Activated CD8-positive, alpha-beta memory T cell treated with anti-CD3 and anti-CD28 coated beads, Interleukin-2, amount 10 ng/mL, durations not matched to agents 7 days and 5 days (primary cell): ENCODE data around the gene RPS24. TPM values are rescaled to one million over a fixed set of nuclear protein-coding genes. Genes with fewer than 3 reads are reported as not detected.

Experiments used
- ATAC-seq: fragments of 150-1000 bp; cut with Tn5 transposase; one replicate; pipeline ENCODE4 v1.10.0; 2021; ENCODE audit warnings: moderate library complexity
- CTCF ChIA-PET: fragments of 350-600 bp; sonication (Branson Sonifier 250); formaldehyde crosslinking; loops from one replicate; lab custom pipeline; 2021; ENCODE audit warnings: antibody characterized with exemption; lab: Charles Lee
- DNase-seq: peaks from one replicate; pipeline ENCODE4 v3.0.0-alpha.2; 2020
- H3K27ac Mint-ChIP-seq: one replicate; pipeline ENCODE4 v1.8.0; 2021; ENCODE audit warnings: mild to moderate bottlenecking, mixed read lengths
- H3K27me3 Mint-ChIP-seq: one replicate; pipeline ENCODE4 v1.8.0; 2021; ENCODE audit warnings: mixed read lengths
- H3K36me3 Mint-ChIP-seq: one replicate; pipeline ENCODE4 v1.8.0; 2021; ENCODE audit warnings: mild to moderate bottlenecking, mixed read lengths
- H3K4me1 Mint-ChIP-seq: one replicate; pipeline ENCODE4 v1.8.0; 2021; ENCODE audit warnings: mixed read lengths
- H3K4me3 Mint-ChIP-seq: one replicate; pipeline ENCODE4 v1.8.0; 2021; ENCODE audit warnings: mild to moderate bottlenecking, moderate library complexity, mixed read lengths
- H3K9me3 Mint-ChIP-seq: one replicate; pipeline ENCODE4 v1.8.0; 2022; ENCODE audit warnings: low read depth, mixed read lengths
- total RNA-seq, 2 experiments: library from RNA; stranded (reverse); gene quantifications; one replicate each; pipeline ENCODE4 v1.2.3, GENCODE V29; 2021

Gene RPS24
- total RNA-seq, 2 experiments from 2014 or later = 1,245 to 1,320 TPM

DNA sequence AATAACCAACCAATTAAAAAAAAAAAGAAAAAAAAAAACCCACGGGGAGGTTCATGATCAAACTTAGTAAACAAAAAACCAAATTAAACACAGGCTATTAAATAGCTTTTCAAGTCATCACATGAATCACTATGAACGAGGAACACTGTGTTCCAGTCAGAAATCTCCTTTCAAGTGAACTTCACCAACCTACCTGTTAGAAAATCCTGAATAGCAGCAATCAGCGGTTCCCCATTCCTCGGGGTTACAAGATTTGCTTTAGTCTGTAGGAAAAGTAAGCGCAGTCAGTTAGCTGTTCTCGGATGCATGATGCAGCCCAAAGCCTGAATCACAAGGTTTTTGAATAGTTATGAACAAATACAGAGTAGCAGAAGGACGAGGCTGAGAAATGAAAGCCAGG, 23.4 kb upstream of the RPS24 start:
- Mint-ChIP-seq H3K9me3 (no peaks in the 10 kb centered on the region), H3K36me3 (peaks cover 48% of the 10 kb centered on the region), H3K4me3 (no peak overlapping the region), H3K4me1 (no peaks in the 10 kb centered on the region), H3K27me3 (no peaks in the 10 kb centered on the region), H3K27ac (no peak overlapping the region)
- CTCF ChIA-PET = no interaction called here
- no peak for ATAC-seq
- no peak for DNase-seq

DNA sequence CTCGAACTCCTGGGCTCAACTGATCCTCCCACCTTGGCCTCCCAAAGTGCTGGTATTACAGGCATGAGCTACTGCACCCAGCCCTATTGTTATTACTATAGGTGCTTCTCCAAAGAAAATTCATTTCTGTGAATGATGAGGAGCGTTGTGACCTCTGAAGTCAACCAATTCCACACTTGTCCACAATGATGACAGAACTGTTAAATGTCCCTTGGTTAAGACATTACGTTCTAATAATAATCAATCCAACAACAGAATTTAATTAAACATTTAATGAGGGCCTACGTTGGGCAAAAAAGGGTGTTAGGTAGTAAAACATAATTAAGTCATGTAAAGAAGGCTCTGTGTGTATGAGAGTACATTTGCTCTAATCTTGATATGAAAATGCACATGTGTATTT, 22.6 kb upstream of the RPS24 start:
- Mint-ChIP-seq H3K36me3 (peaks cover 44% of the 10 kb centered on the region), H3K27me3 (no peaks in the 10 kb centered on the region), H3K27ac (no peak overlapping the region), H3K9me3 (no peaks in the 10 kb centered on the region), H3K4me1 (no peaks in the 10 kb centered on the region), H3K4me3 (no peak overlapping the region)
- CTCF ChIA-PET = no interaction called here
- ATAC-seq (no peak), DNase-seq (no peak)

DNA sequence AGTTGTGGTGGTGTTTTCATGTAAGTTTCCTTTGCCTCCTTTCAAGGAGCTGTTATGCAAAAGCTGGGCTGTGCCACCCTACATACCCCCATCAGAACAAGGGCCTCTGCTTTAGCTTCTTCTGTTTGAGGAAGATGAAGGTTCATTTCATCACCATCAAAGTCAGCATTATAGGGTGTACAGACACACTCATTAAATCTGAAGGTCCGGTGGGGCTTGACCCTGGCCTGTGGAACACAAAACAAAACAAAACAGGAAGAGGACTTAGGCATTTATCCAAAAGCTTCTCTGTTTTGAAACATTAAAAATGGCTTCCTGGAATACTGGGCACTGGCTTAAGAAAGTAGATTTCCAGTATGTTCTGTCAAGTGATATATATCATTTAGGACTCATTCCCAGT, 20.1 kb upstream of the RPS24 start:
- ATAC-seq = no peak
- no peak overlapping the region for H3K27ac Mint-ChIP-seq
- no peaks in the 10 kb centered on the region for H3K4me1 Mint-ChIP-seq
- H3K9me3 Mint-ChIP-seq = no peaks in the 10 kb centered on the region
- peaks cover 38% of the 10 kb centered on the region for H3K36me3 Mint-ChIP-seq
- no peak for DNase-seq
- H3K4me3 Mint-ChIP-seq = no peak overlapping the region
- CTCF ChIA-PET = no interaction called here
- H3K27me3 Mint-ChIP-seq = no peaks in the 10 kb centered on the region

DNA sequence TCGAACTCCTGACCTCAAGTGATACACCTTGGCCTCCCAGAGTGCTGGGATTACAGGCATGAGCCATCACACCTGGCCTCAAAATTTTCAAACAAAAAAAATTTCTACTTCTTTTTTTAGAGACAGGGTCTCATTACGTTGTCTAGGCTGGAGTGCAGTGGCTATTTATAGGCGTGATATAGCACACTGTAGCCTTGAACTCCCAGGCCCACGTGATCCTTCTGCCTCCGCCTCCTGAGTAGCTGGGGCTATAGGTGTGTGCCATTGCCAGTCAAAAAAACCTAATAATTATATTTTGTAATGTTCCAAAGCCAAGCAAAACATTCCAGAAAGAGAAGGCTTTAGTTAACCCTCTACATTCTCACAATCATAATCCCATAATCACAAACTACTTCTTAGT, 18.1 kb upstream of the RPS24 start:
- no peak for ATAC-seq
- peaks cover 36% of the 10 kb centered on the region for H3K36me3 Mint-ChIP-seq
- DNase-seq = no peak
- CTCF ChIA-PET = interaction anchor here (1.2 kb wide), 1 partner anchor 32 kb away, joined by 3 read pairs; no protein-coding TSS in a partner anchor
- H3K27me3 Mint-ChIP-seq = no peaks in the 10 kb centered on the region
- H3K9me3 Mint-ChIP-seq = no peaks in the 10 kb centered on the region
- no peak overlapping the region for H3K4me3 Mint-ChIP-seq
- no peak overlapping the region for H3K27ac Mint-ChIP-seq
- no peaks in the 10 kb centered on the region for H3K4me1 Mint-ChIP-seq

DNA sequence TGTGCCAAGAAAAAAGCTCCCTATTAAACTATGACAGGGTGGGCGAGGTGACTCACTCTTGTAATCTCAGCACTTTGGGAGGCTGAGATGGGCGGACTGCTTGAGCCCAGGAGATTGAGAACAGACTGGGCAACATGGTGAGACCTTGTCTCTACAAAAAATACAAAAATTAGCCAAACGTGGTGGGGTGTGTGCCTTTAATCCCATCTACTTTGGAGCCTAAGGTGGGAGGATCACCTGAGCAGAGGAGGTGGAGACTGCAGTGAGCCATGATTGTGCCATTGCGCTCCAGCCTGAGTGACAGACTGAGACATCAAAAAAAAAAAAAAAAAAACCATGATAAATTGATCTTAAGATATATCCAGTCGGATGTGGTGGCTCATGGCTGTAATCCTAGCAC, 15.8 kb upstream of the RPS24 start:
- H3K27me3 Mint-ChIP-seq = no peaks in the 10 kb centered on the region
- ATAC-seq (no peak), DNase-seq (no peak)
- H3K4me1 Mint-ChIP-seq = peaks cover 4% of the 10 kb centered on the region
- H3K9me3 Mint-ChIP-seq = no peaks in the 10 kb centered on the region
- H3K27ac Mint-ChIP-seq = no peak overlapping the region
- H3K36me3 Mint-ChIP-seq = peaks cover 51% of the 10 kb centered on the region
- CTCF ChIA-PET = interaction anchor here (1.1 kb wide), 1 partner anchor 12 kb away, joined by 5 read pairs; no protein-coding TSS in a partner anchor
- no peak overlapping the region for H3K4me3 Mint-ChIP-seq

DNA sequence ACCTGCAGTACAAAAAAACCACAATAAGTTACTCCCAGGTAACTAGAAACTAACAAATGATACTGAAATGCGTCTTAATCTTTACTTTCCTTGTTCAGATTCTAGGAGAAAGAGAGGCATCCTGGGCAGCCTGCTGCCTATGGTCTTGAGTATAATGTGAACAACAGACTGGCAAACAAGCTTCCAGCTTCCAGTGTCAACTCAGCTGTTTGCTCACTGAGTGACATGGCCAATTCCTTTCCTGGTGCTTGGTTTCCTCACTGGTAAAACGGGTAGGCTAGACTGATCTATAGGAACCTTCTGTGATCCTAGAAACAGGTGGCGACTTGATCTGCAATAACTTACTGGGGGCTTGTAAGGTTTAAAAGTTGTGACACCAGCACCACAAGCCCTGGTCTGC, 14.4 kb upstream of the RPS24 start:
- Mint-ChIP-seq H3K4me1 (peaks cover 4% of the 10 kb centered on the region), H3K27ac (no peak overlapping the region), H3K9me3 (no peaks in the 10 kb centered on the region), H3K36me3 (peaks cover 49% of the 10 kb centered on the region), H3K27me3 (no peaks in the 10 kb centered on the region), H3K4me3 (no peak overlapping the region)
- no peak for DNase-seq
- CTCF ChIA-PET = no interaction called here
- no peak for ATAC-seq

DNA sequence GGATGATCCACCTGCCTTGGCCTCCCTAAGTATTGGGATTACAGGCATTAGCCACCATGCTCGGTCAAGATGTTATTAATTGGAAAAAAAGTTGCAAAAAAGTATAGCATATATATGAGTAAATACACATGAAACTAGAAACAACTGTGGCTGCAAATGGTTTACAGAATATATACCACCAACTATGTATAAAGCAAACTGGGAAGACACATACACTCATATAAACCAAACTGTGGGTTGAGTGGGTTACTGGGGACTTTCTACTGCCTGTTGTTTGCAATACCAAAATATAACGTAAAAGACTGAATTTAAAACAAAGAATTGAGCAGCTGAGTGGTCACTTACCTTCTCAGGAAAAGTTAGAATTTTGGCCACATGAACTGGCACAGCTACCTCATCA, 12.5 kb upstream of the RPS24 start:
- DNase-seq (no peak), ATAC-seq (no peak)
- peaks cover 55% of the 10 kb centered on the region for H3K36me3 Mint-ChIP-seq
- CTCF ChIA-PET = interaction anchor here (1.9 kb wide), 1 partner anchor 8 kb away, joined by 6 read pairs; the partner anchor contains the start of gene POLR3A
- no peak overlapping the region for H3K27ac Mint-ChIP-seq
- H3K9me3 Mint-ChIP-seq = no peaks in the 10 kb centered on the region
- H3K4me3 Mint-ChIP-seq = no peak overlapping the region
- peaks cover 4% of the 10 kb centered on the region for H3K4me1 Mint-ChIP-seq
- H3K27me3 Mint-ChIP-seq = no peaks in the 10 kb centered on the region

DNA sequence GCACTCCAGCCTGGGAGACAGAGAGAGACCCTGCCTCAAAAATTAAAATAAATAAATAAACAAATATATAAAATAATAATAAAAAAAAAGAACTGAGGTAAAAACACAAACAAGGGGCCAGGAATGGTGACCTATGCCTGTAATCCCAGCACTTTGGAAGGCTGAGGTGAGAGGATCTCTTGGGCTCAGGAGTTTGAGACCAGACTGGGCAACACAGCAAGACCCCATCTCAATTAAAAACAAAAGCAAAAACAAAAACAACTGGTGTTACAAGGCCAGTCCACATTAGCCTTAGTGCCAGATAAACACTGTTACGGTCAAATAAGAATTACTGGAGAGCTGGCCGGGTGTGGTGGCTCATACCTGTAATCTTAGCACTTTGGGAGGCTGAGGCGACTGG, 9.9 kb upstream of the RPS24 start:
- peaks cover 51% of the 10 kb centered on the region for H3K36me3 Mint-ChIP-seq
- peaks cover 21% of the 10 kb centered on the region for H3K4me1 Mint-ChIP-seq
- H3K9me3 Mint-ChIP-seq = no peaks in the 10 kb centered on the region
- CTCF ChIA-PET = no interaction called here
- no peaks in the 10 kb centered on the region for H3K27me3 Mint-ChIP-seq
- ATAC-seq (no peak), DNase-seq (no peak)
- H3K4me3 Mint-ChIP-seq = no peak overlapping the region
- no peak overlapping the region for H3K27ac Mint-ChIP-seq

DNA sequence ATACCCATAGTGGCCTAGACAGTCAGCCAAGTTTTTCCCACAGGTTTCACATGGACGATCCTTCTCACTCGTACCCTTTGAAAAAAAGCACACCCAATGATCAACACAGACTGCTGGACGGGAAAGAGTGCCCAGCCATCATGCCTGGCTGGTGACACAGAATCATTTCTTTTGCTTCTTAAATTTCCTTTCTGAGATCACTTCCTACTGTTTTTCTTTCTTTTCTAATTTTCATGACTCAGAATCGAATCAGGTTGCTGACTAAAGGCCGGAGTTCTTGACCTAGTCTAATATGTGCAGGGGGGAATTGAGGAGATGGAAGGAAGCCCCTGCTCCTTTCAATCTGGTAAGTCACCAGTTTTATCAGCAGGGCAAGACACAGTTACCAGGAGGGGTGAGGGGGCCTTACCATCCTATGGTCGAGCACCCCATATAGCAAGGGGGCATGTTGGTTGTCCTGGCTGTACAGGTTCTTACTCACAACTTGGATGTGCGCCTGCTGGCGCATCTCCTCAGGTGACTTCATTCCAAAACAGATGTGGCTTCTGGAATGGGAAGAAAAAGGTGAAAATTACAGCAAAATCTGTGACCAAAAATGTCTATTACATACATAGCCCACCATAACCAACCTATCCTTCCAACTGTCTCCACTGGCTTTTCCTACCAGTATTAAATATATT, 7.8 kb upstream of the RPS24 start:
- CTCF ChIA-PET = no interaction called here
- Mint-ChIP-seq H3K4me1 (peaks cover 35% of the 10 kb centered on the region), H3K36me3 (peaks cover 42% of the 10 kb centered on the region), H3K9me3 (no peaks in the 10 kb centered on the region), H3K27me3 (no peaks in the 10 kb centered on the region), H3K4me3 (no peak overlapping the region), H3K27ac (no peak overlapping the region)
- ATAC-seq (no peak), DNase-seq (no peak)

DNA sequence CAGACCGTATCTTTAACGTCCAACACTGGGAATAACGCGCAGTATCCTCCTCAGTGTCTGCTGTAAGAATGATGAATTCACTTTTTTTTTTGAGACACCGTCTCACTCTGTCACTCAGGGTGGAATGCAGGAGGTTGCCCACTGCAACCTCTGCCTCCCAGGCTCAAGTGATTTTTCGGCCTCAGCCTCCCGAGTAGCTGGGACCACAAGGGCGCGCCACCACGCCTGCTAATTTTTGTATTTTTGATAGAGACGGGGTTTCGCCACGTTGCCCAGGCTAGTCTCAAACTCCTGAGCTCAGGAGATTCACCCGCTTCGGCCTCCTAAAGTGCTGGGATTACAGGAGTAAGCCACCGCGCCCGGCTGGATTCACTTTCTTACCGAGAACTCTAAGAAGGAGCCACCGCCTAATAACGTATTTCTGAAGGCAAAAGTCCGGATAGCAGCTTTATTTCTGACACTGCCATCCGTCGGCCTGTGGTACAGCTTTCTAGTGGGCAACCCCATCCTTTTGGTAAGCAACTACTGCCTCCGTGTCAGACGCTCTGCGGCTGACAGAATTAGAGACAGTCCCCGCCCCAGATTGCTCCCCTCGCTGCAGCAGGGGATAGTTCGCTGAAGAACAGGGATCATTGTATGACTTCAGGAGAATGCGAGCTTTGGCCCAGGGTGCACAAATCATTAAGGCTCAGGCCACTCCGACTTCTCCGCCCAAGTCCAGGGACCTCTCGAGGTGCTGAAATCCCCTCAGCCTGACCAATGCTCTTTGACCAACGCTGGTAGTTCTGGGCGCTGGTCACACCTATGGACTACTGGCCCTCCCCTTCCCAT, 5.0 kb upstream of the RPS24 start:
- Mint-ChIP-seq H3K9me3 (no peaks in the 10 kb centered on the region), H3K27ac (peak overlapping the region; percentile 94), H3K36me3 (peaks cover 20% of the 10 kb centered on the region), H3K4me3 (peak overlapping the region; percentile 95), H3K27me3 (no peaks in the 10 kb centered on the region), H3K4me1 (peaks cover 31% of the 10 kb centered on the region)
- ATAC-seq = no peak
- peak; percentile 60 for DNase-seq
- CTCF ChIA-PET = interaction anchor here (1.5 to 1.9 kb wide), 3 partner anchors 8 to 40 kb away, joined by 3 to 8 read pairs (median 6); no protein-coding TSS in a partner anchor

DNA sequence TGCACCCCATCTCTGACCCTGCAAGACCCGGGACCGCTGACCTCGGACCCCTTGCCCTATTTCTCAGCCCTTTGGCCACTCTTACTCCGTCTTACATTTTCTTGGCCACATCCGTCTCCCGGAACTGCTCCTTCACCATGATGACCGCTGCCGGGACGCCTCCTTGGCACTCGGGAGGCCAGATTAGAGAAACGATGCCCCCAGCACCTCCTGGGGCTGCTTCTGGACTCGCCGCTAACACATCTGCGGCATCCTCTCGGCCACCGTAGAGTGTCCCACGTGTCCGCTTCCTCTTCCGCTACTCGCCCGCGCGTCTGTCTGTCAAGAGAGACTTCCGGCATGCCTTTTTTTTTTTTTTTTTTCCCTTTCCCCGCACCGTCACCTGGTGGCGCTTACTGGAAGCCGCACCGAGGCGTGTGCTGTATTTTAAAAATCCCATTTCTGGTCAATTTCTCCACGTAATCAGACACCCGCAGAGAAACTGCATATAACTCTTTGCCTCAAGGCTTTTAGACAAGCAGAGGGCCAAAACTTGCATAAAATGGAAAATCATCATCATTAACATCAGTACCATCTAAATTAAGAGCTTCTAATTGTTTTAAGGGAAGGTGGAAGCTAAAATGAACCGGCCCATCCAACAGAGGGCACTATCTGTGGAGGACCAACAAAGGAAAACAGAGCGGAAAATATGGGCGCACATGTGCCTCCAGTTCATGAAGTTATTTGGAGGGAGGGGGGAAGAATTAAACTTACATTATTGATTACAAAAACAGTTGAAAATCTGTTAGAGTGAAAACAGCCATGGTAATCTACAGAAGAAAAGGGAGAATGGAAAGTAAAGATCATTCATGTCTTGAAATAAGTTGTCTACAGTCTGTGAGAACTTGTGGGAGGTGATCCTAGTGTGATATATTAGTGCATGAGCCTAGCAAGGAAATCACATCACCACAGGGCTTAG, 4.1 kb upstream of the RPS24 start, which contains the start of gene POLR3A:
Gene POLR3A (minus strand): TSS at position 247 of the 958 bp plus-strand sequence. CDS start 108 bp downstream, at position 139.
- Mint-ChIP-seq H3K36me3 (peaks cover 19% of the 10 kb centered on the region), H3K4me3 (peak within 1 kb of the TSS; percentile 95), H3K27ac (peak within 1 kb of the TSS; percentile 94), H3K4me1 (peaks cover 31% of the 10 kb centered on the region), H3K27me3 (no peaks in the 10 kb centered on the region), H3K9me3 (no peaks in the 10 kb centered on the region)
- CTCF ChIA-PET = interaction anchor here (0.6 to 1.9 kb wide), 8 partner anchors 9 to 624 kb away, joined by 3 to 8 read pairs (median 4); partner anchors contain the start of gene DLG5
- DNase-seq (peak; percentile 95), ATAC-seq (peak; percentile 61)

DNA sequence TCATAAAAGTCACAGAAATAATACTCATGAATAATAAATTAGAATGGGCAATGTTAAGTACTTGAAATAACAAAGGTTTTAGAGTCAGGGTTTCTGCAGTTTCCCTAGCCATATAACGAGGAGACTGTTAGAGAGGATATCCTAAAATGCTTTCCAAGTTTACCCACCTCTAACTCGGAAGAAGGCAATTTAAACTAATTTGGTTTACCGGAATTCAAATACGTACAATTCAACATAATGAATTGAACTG, 351 bp upstream of the RPS24 start:
- no peaks in the 10 kb centered on the region for H3K9me3 Mint-ChIP-seq
- H3K4me1 Mint-ChIP-seq = peaks cover 53% of the 10 kb centered on the region
- CTCF ChIA-PET = no interaction called here

DNA sequence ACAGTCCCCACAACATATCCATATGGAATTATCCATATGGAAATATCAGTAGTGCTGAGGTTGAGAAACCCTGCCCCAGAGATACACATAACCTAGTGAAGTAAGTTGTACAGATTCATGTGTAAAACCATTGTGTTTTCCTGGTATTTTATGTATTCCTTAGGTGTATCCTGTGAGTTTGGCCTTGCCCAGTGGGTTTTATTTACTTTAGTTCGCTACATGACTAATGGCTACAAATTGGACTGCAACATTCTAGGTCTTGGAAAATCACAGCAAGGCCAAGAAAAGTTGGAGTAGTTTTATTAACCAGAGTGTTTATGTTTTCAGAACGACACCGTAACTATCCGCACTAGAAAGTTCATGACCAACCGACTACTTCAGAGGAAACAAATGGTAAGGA, 1.4 kb downstream of the RPS24 start:
- DNase-seq (no peak), ATAC-seq (no peak)
- H3K9me3 Mint-ChIP-seq = no peaks in the 10 kb centered on the region
- CTCF ChIA-PET = interaction anchor here (2.6 kb wide), 1 partner anchor 11 kb away, joined by 21 read pairs; no protein-coding TSS in a partner anchor
- H3K4me3 Mint-ChIP-seq = peak overlapping the region; percentile 82
- H3K27ac Mint-ChIP-seq = peak overlapping the region; percentile 64
- peaks cover 56% of the 10 kb centered on the region for H3K4me1 Mint-ChIP-seq
- no peaks in the 10 kb centered on the region for H3K27me3 Mint-ChIP-seq
- peaks cover 56% of the 10 kb centered on the region for H3K36me3 Mint-ChIP-seq

More for the DNA sequence above, 351 bp upstream of the RPS24 start:
- Mint-ChIP-seq H3K36me3 (peaks cover 41% of the 10 kb centered on the region), H3K4me3 (peak overlapping the region; percentile 82), H3K27me3 (no peaks in the 10 kb centered on the region), H3K27ac (peak overlapping the region; percentile 64)
- no peak for DNase-seq
- no peak for ATAC-seq
